Endothelial cell of umbilical vein (primary cell): ENCODE data around the gene SFXN3.

Source experiments
- EZH2 ChIP-seq: IDR thresholded peaks from 2 replicates; pipeline ENCODE4 v1.6.1; 2012; ENCODE audit warnings: borderline replicate concordance, low read depth, mild to moderate bottlenecking, moderate library complexity, low read length, inconsistent platforms; ENCODE audit not compliant: severe bottlenecking
- FOS ChIP-seq: IDR thresholded peaks from 2 replicates; pipeline ENCODE4 v1.6.1; 2011; ENCODE audit warnings: mild to moderate bottlenecking, low read length, moderate library complexity, borderline replicate concordance; ENCODE audit not compliant: insufficient read depth
- GATA2 ChIP-seq: IDR thresholded peaks from 2 replicates; pipeline ENCODE4 v1.7.0; 2011; ENCODE audit warnings: low read depth, mild to moderate bottlenecking, moderate library complexity, mixed read lengths, low read length; ENCODE audit not compliant: insufficient read length, insufficient read depth
- JUN ChIP-seq: IDR thresholded peaks from 2 replicates; pipeline ENCODE4 v1.6.1; 2011; ENCODE audit warnings: borderline replicate concordance, low read depth; ENCODE audit not compliant: insufficient read length, insufficient read depth
- MYC ChIP-seq: IDR thresholded peaks from one replicate; pipeline ENCODE4 v1.6.1; 2011; ENCODE audit warnings: mild to moderate bottlenecking, low read depth, low read length
- POLR2A ChIP-seq: IDR thresholded peaks from 2 replicates; pipeline ENCODE4 v1.6.1; 2012; ENCODE audit warnings: low read depth, mild to moderate bottlenecking, control low read depth, low read length
- POLR2AphosphoS5 ChIP-seq: IDR thresholded peaks from 2 replicates; pipeline ENCODE4 v1.6.1; 2012; ENCODE audit warnings: low read depth, mild to moderate bottlenecking, control low read depth, low read length, moderate library complexity; ENCODE audit not compliant: insufficient read depth
- TF ChIP-seq, protein P1 (sequence below): IDR thresholded peaks from 2 replicates; pipeline ENCODE4 v1.6.1; 2011; ENCODE audit not compliant: insufficient read depth, insufficient read length
- TF ChIP-seq, protein P2 (sequence below), 2 donors: IDR thresholded peaks; 1 replicate in 1 of 2; 2 replicates in 1 of 2; pipeline ENCODE4 v1.5.1; 2011; ENCODE audit warnings: low read length in 2 of 2, mild to moderate bottlenecking in 2 of 2, moderate library complexity in 2 of 2, control low read depth in 1 of 2, inconsistent platforms in 1 of 2, low read depth in 1 of 2; ENCODE audit not compliant: insufficient read depth in 1 of 2; ENCODE audit errors: extremely low read depth in 1 of 2

GRCh38 chr10:101010329-101010728 is 20.7 kb upstream of the SFXN3 start:
- TF ChIP-seq POLR2AphosphoS5 (no peak), MYC (no peak), EZH2 (no peak), FOS (no peak), POLR2A (no peak), GATA2 (no peak), JUN (no peak)
- TF ChIP-seq, protein P1, sequence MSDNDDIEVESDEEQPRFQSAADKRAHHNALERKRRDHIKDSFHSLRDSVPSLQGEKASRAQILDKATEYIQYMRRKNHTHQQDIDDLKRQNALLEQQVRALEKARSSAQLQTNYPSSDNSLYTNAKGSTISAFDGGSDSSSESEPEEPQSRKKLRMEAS = no peak
- TF ChIP-seq, protein P2, sequence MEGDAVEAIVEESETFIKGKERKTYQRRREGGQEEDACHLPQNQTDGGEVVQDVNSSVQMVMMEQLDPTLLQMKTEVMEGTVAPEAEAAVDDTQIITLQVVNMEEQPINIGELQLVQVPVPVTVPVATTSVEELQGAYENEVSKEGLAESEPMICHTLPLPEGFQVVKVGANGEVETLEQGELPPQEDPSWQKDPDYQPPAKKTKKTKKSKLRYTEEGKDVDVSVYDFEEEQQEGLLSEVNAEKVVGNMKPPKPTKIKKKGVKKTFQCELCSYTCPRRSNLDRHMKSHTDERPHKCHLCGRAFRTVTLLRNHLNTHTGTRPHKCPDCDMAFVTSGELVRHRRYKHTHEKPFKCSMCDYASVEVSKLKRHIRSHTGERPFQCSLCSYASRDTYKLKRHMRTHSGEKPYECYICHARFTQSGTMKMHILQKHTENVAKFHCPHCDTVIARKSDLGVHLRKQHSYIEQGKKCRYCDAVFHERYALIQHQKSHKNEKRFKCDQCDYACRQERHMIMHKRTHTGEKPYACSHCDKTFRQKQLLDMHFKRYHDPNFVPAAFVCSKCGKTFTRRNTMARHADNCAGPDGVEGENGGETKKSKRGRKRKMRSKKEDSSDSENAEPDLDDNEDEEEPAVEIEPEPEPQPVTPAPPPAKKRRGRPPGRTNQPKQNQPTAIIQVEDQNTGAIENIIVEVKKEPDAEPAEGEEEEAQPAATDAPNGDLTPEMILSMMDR (IDR thresholded peaks at IDR 0.05; ENCODE audit: extremely low read depth in 1 of 2, insufficient read depth in 1 of 2, low read depth in 1 of 2, low read length in 2 of 2) = no peak
